ENCODE measurements around the gene TUSC2.
"Not testable (repeated sequence)": the region's sequence is repeated elsewhere in the genome, so short reads cannot be mapped to it uniquely, and the experiment has no call there.

The TUSC2 gene

DNA sequence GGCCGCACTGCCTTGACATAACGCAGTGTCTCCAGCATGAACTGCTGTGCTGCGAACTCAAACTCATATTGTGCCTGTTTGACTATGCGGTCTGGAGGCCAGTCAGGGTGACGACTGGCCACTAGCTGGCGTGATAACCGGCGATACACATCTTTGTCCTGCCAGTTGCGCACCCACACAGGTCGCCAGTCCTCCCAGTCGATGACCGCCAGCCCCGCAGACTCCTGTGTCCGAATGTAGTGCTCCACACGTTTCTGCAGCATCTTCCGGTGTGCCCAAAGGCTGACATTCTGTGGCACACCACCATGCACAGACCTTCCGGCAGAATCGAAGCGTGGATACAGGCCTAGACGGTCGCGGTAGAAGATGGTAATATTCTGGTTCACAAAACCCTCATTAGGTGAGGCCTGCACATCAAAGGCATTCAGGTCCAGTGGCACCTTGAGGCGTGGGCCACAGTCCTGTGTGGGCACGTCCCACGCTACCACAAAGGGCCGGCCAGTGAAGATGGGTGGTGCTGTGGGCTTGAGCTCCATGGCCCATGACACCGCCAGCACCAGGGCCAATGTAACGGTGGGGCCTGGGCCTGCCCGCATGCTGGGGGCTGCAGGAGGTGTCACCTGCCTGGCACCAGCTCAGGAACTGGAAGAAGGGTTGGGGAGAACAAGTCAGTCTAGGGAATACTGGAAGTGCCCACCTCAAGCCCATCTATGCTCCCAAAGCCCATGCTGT, 8.0 kb downstream of the TUSC2 start:
- in situ Hi-C loops (cut with MboI; ENCODE audit: low sequenced_read_pairs), result no loop called here

DNA sequence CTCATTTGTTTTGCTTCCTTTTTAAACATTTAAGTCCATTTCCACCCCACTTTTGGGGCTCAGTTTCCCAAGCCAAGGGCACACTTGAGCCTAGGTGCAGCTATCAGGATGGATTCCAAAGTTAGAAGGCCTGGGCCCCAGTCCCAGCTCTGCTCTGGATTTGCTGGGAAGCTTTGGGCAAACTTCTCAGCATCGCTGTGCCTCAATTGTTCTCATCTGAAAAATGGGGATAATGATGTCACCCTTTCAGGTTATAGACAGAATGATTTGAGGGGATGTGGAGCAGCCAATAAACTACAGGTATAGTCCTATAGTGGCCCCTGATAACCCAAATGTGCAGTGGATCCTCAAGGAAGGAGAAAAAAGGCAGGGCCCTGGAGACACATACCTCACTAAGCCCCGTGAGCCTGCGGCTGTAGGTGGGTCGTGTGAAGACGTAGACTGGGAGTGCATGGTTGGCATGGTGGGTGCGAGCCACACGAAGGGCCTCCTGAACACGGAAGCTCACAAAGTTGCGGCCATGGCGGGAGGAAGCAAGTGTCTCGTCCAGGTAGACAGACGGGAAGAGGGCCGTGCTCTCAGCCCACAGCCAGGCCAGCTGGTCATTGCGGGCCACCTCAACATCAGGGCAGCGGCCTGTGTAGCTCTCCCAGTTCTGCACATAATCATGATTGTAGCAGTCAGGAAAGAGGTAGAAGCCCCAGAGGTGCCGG, 8.7 kb downstream of the TUSC2 start:
- in situ Hi-C loops (cut with MboI; ENCODE audit: low sequenced_read_pairs), result no loop called here

DNA sequence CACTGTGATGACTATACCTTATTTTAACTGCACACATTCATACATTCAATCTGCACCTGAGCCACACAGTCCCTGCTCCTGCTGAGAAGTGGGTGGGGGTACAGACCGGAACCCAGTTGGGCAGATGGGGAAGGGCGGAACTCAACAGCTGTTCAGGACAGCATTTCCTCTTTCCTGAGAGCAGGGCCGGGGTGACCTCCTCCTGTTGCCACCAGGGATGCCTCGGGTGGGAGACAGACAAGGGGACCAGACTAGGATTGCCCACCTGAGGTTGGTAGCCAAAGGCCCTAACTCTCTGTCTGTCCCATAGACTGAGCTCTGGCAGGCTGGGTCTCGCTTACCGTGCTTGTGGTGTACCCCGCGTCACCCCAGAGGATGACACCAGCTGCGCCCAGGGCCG, 9.4 kb downstream of the TUSC2 start:
- in situ Hi-C loops (cut with MboI; ENCODE audit: low sequenced_read_pairs), result no loop called here

DNA sequence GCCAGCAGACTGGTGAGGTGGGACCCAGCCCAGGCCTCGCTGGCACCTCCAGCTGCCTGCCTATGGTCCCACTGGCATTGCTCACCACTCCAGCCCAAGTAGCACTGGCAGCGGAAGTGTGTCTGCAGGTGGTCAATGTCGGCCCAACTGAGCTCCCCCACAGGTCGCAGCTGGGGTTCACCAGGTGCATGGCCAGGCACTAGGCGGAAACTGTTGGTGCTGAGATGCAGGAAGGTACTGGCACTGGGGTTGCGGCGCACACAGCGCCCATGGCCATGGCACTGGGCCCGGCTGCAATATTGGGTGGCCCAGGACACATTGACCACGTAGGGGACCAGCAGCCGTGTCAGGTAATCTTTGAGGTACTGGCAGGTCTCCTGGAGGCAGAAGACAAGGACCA, 9.9 kb downstream of the TUSC2 start:
- in situ Hi-C loops (cut with MboI; ENCODE audit: low sequenced_read_pairs), result no loop called here

DNA sequence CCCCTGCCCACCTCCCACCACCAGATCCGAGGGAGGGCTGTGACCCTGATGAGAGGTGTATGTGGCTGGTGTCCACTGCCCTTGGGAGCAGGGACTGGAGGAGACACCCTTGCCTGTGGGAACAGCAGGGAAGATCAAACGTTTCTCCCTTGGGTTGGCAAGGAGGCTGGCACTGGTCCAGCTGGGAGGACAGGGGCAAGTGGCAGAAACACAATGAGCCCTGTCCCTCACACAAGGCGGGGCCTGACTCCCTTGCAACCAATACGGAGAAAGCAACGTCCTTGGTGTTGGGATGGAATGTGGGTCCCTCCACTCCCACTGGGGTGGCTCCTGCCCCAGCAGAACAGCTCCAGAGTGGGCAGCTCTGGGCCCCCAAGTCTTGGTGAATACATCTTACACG, 10.7 kb downstream of the TUSC2 start:
- in situ Hi-C loops (cut with MboI; ENCODE audit: low sequenced_read_pairs), result no loop called here

DNA sequence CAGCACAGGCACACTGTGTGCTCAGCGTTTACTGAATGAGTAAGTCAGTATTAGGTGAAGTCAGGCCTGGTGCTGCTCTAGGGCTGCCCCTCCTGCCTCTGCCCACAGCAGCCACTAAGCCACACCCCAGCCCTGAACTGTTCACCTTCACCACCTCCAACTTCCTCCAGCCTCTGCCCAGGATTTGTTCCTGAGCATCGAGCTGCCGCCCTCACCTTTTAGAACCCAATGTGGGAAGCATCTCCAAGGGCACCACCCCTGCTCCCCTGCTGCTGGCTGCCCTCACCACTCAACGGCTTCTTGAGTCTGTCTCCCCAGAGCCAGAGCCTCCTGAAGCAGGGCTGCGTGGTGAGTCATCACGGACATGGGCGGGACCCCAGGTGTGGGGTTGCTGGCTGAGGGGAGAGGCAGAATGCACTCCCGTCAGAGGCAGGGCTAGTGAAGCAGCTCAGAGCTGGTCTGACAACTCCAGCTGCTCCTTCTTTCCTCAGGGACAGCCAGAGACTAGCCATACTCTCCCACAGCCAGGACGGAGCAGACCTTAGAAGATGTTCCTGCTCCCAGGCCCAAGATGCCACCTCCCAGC, 11.3 kb downstream of the TUSC2 start:
- in situ Hi-C loops (cut with MboI; ENCODE audit: low sequenced_read_pairs), result no loop called here

DNA sequence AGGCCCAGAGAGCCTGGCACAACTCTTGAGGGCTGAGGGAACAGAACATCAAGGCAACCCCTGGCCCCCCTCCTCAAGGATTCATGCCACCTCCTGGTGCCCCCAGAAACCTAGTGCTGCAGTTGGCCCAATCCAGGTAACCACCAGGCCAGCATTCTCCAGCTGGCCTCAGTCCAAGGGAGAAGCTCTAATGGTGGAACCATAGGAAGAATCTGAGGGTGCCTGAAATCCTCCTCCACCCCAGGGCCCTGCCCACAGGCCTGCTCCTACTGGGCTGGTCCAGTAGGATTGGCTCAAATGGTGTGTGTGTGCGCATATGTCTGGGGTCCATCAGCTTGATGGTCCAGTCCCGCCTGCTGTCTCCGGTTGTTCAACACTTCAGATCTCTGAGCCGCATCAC, 13.2 kb downstream of the TUSC2 start:
- in situ Hi-C loops (cut with MboI; ENCODE audit: low sequenced_read_pairs), result no loop called here

DNA sequence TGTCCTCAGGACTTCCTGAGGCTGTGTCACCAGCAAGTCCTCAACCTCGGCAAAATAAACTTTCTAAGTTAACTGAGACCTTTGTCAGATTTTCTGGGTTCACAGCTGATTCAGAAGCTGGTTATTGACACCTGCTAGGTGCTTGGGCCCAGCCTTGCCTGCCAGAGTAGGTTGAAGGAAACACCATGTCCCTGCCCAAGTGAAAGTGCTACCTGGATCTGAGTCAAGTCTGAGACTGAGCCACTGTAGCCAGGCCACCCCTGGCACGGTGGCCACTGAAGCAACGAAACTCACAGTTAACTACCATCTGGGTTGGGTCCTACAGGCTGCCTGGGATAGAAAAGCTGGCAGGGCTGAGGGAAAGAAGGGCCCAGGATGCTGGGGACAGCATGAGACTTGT, 13.7 kb downstream of the TUSC2 start:
- in situ Hi-C loops (cut with MboI; ENCODE audit: low sequenced_read_pairs), result no loop called here

DNA sequence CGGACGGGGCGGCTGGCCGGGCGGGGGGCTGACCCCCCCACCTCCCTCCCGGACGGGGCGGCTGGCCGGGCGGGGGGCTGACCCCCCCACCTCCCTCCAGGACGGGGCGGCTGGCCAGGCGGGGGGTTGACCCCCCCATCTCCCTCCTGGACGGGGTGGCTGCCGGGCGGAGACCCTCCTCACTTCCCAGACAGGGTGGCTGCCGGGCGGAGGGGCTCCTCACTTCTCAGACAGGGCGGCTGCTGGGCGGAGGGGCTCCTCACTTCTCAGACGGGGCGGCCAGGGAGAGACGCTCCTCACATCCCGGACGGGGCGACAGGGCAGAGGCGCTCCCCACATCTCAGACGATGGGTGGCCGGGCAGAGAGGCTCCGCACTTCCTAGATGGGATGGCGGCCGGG, 16.0 kb downstream of the TUSC2 start:
- in situ Hi-C loops (cut with MboI; ENCODE audit: low sequenced_read_pairs), result not testable (repeated sequence)

DNA sequence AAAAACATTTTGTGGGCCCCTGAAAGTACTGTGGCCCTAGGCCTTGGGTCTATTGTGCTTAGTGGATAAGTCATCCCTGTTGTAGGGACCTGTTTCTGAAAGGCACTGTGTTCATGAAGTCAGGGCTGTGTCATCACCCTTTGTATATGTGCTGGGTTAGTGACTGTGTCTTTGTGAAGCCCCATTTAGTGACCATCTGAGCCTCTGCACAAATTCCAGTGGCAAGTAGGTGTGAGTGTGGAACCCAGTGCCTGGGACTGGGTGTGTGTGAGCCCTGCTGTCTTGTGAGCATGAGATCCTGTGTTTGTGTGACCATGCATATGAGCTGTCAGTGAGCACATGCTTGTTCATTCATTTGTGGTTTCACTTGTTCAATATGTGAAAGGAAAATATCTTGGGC, 23.4 kb downstream of the TUSC2 start:
- in situ Hi-C loops (cut with MboI; ENCODE audit: low sequenced_read_pairs), result no loop called here

DNA sequence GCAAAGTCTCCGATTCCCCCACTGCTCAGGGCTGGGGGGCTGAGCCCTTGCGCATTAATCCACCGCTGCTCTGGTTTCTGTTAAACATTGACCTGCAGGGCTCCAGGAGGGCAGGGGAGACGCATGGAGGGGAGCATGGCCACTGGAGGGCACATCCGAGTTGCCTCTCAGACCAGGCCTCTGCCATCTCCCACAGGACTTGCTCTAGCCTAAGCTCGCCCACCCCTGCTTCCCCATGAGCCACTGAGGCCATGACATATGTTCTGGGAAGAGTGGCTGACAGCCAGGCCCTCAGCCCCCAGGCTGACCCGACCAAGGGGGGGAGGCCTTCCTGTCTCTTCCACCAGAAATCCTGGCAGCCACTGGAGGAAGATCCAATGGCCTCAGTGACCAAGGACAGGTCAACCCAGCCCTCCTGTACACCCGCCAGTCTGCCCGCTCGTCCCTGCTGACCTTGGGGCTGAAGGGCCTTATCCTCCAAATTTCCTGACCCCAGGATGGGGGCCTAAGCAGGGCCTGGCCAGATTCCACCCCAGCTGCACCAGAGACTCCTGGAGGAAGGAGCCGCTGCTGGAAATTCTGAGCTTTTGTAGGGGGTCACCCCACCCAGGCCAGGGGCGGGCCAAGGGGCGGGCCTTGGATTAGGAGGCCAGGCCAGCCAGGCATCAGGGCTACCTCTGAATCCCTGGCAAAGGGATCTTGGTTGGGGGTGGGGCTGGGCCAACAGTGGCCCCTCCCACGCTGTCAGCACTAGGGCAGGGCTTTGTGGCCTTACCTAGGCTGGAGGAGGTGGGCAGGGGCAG, 24.8 kb downstream of the TUSC2 start, which contains the start of gene HYAL1:
Gene HYAL1, minus strand, starts transcription at position 562 of the 803 bp plus-strand sequence. CDS start 618 bp downstream, outside the sequence.
- in situ Hi-C loops (cut with MboI; ENCODE audit: low sequenced_read_pairs), result no loop called here

DNA sequence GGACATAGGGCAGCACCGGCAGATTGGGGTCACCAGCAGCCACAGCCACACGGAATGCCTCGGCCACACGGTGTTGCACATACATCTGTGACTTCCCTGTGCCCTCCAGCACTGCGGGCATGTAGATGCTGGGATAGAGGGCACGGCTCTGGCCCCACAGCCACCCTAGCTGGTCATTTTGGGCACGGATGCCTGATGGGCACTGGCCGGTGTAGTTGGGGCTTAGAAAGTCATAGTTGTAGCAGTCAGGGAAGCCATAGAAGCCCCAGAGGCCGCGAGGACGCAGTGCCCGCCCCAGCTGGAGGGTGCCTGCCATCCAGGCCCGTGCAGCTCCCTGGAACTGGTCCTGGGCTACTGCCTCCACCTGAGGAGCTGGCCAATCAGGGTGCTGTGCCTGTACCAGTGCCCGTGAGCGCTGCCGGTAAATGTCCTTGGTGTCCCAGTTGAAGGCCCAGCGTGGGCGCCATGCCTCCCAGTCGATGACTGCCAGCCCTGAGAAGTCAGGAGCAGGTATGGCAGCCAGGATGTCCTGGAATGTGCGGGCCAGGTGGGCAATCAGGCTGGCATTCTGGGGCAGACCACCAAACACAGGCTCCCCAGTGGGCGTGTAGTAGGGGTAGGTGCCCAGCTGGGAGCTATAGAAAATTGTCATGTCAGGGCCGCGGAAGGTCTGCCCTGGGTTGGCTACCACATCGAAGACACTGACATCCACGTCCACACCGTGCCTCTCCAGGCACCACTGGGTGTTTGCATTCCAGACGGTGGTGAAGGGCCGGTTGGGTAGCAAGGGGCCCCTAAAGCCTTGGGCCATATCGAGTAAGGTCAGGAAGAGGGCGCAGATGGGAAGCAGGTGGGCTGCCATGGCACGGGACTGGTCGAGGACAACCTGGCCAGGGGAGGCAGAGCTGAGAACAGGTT, 25.7 kb downstream of the TUSC2 start:
- in situ Hi-C loops (cut with MboI; ENCODE audit: low sequenced_read_pairs), result no loop called here

DNA sequence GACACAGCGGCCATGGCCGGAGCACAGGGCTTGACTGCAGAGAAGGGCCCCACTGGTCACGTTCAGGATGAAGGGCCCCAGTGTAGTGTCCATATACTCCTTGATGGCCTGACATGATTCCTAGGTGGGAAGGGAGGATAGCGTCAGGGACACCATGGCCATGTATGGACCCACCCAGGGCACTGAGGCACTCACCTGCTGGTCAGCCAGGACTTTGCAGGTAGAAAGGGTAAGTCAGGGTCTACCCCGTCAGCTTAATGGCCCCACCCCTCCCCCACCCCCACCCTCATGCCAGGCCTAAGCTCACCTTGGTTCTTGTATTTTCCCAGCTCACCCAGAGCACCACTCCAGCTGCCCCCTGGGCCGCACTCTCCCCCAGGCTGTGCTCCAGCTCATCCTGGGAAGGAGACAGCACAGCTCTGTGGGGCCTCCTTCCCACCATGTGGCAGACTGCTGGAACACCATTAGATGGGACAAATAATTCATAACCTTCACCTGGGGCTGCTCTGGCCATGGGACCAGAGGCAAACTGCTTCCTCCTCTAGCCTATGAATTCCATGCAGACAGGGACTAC, 27.3 kb downstream of the TUSC2 start:
- in situ Hi-C loops (cut with MboI; ENCODE audit: low sequenced_read_pairs), result no loop called here

DNA sequence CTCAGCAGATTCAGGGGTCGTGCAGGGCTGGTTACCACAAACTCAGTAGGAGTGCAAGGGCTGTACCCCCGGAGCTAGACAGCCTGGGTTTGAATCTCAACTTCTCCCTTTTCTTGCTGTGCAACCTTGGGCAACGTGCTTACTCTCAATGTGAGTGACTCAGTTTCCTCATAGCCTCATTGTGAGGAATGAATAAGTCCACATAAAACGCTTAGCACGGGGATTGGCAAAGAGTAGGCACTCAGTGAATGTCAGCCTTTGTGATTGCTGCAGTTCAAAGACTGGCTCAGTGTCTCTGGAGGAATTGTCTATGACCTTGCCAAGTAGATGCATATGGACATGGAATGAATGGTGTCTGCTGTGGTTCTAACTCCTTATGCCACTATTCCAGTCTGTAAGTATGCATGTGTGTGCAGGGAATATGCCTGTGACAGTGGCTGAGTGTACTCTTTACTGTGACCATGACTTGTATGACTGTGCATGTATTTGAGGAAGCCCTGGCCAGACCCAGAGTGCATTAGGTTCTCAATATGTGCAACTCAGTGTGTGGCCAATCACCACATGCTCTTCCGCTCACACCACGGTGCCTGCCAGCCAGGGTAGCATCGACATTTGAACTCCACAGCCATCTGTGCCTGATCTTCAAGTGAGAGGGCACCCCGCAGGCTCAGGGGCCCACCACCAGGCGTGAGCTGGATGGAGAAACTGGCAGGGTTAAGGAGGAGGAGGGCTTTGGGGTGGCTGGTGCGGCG, 27.9 kb downstream of the TUSC2 start:
- in situ Hi-C loops (cut with MboI; ENCODE audit: low sequenced_read_pairs), result no loop called here

DNA sequence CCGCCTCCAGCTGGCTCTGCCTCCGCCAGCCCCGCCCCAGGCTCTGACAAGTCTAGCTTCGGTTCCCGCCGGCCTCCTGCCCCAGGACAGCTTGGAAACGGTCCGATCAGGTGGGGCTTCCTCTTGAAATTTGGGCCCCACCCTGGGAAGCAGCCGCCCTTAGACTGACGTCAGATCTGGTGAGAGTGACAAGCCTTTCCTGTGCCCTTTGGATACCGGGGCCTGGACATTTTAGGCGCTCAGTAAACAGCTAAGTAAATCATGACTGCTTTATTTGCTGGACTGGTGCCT, 28.4 kb downstream of the TUSC2 start:
- in situ Hi-C loops (cut with MboI; ENCODE audit: low sequenced_read_pairs), result no loop called here

DNA sequence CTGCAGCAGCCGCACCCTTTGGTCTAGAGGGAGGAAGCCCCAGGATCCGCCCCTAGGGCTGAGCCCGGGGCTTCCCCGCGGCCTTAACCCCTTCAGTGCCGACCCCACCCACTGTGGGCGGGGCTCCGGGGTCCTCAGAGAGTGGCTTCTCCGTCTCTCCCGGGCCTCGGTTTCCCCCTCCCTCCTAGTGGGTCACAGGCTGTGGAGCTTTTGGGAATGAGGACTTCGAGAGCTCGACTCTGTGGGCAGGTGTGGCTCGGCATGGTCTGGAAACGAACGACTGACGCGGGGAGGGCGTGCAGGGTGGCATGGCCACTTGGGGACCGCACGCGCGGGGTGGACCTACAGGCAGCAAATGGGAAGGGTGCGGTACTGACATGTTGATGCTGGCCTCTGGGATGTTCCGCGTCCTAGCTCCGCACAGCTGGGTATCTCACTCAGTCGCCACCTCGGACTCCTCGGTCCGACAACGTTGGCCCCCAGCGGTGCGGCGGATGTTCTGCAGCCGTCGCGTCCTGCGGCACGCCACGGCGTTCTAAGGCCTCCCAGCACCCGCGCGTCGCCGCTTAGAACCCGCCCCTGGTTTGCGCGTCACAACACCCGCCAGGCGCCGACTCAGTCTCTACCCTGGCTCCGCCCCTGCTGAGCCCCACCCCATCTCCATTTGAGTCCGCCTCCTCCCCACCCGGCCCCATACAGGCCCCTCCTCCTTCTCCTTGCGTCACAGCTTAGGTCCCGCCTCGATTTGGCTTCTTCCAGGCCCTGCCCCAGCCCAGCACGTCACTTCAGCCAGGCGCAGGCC, 29.0 kb downstream of the TUSC2 start, which contains the start of the genes HYAL3 and NAA80:
Gene HYAL3, minus strand, starts transcription at position 570 of the 802 bp plus-strand sequence. CDS start 3,803 bp downstream, outside the sequence.
Gene NAA80, minus strand, starts transcription at position 570 of the 802 bp plus-strand sequence. CDS start 1,942 bp downstream, outside the sequence.
- in situ Hi-C loops (cut with MboI; ENCODE audit: low sequenced_read_pairs), result no loop called here

DNA sequence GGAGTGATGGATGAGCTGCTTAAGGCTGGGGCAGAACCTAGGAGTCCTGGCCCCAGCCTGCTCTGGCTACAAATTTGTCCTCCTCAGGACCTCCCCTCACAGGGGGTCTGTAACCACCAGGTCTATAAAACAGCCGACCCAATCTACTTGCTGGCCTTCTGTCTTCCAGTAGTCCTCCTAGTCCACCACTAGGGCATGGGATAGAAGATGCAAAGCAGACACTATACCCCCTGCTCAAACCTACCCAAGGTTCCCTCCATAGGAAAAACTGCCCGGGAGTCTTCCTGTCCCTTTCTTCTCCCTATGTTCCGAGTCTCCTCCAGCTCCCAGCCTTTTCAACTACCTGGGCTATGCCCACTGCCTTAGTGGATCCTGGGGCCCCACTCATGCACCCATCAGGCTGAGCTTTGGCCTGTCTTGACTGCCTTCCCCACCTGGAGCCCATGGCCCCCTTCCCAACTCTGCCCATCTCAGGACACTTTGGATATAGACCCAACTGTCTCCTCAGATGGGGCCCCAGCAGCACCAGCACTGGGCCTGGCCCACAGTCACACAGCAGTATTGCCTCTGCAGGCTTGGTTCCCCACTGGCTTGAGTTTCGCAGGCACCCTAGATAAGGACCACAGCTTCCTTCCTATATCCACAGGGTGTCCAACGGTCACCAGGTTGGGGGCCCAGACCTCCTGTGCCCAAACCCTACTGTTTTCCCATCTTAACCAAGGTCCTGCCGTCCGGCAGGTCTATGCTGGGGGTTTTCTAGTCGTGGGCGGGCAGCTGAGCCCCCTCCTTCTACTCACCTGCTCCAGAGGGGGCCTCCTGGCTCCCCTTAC, 29.9 kb downstream of the TUSC2 start:
- in situ Hi-C loops (cut with MboI; ENCODE audit: low sequenced_read_pairs), result no loop called here
